Kasumi-1 (cell line): ENCODE data around the gene PRSS22.

Source experiments
- DNase-seq, 2 experiments: peaks; one replicate each; lab custom pipeline; 2025; lab: John Stamatoyannopoulos, UW

The PRSS22 gene

GRCh38 chr16:2881783-2882649 lies 24.0 kb upstream of the PRSS22 start:
- no peak for DNase-seq

- no peak for DNase-seq
These were observed 22.0 kb upstream of the PRSS22 start for GRCh38 chr16:2879854-2880508.

- DNase-seq: peak; percentile 18 to 35
These were observed 17.0 kb upstream of the PRSS22 start for GRCh38 chr16:2874912-2875362.

GRCh38 chr16:2874032-2874911 lies 16.3 kb upstream of the PRSS22 start:
- DNase-seq: no peak

GRCh38 chr16:2871926-2872325 lies 14.0 kb upstream of the PRSS22 start:
- no peak for DNase-seq

- DNase-seq: peak; percentile 70 to 75
These were observed 10.2 kb upstream of the PRSS22 start for GRCh38 chr16:2867987-2868789.

GRCh38 chr16:2867661-2867986 lies 9.7 kb upstream of the PRSS22 start:
- DNase-seq: no peak

GRCh38 chr16:2866431-2866830 lies 8.5 kb upstream of the PRSS22 start:
- DNase-seq: no peak

- DNase-seq: no peak
These were observed 7.7 kb upstream of the PRSS22 start for GRCh38 chr16:2865651-2866050.

GRCh38 chr16:2860826-2861567 lies 3.0 kb upstream of the PRSS22 start:
- no peak for DNase-seq

- DNase-seq: no peak
These were observed 1.8 kb upstream of the PRSS22 start for GRCh38 chr16:2859686-2860265.

GRCh38 chr16:2858245-2859025 lies 465 bp upstream of the PRSS22 start:
- no peak for DNase-seq

- no peak for DNase-seq
These were observed 1.1 kb downstream of the PRSS22 start for GRCh38 chr16:2856686-2857450.

- DNase-seq: no peak
These were observed 1.8 kb downstream of the PRSS22 start for GRCh38 chr16:2856061-2856670.

- no peak for DNase-seq
These were observed 2.4 kb downstream of the PRSS22 start for GRCh38 chr16:2855536-2855935.

- DNase-seq: no peak
These were observed 3.2 kb downstream of the PRSS22 start for GRCh38 chr16:2854700-2855309.

- DNase-seq: no peak
These were observed 4.4 kb downstream of the PRSS22 start for GRCh38 chr16:2853531-2854073.
